PC-3 (cell line): ENCODE measurements around the gene TECRL. TPM values are rescaled to one million over a fixed set of nuclear protein-coding genes. Genes with fewer than 3 reads are reported as not detected.

Experiments used
- ATAC-seq: fragments of 200-7000 bp; cut with Tn5 transposase; 2 replicates; pipeline ENCODE4 v1.9.1; 2020; ENCODE audit warnings: mild to moderate bottlenecking, moderate library complexity
- BruUV-seq: library from RNA; stranded (reverse); fragments of 400-500 nt; replicated peaks from 2 replicates; lab custom pipeline; 2021; lab: Mats Ljungman, UMichigan
- CTCF ChIA-PET: fragments of 300-600 bp; sonication (Branson Sonifier 250); formaldehyde crosslinking; loops from one replicate; lab custom pipeline; 2022; ENCODE audit warnings: antibody characterized with exemption; lab: Charles Lee
- POLR2A ChIA-PET: fragments of 300-600 bp; sonication (Branson Sonifier 250); formaldehyde crosslinking; loops from one replicate; lab custom pipeline; 2022; ENCODE audit warnings: antibody characterized with exemption; ENCODE audit not compliant: unreplicated experiment; lab: Charles Lee
- DNase-seq: peaks from one replicate; pipeline ENCODE4 v3.0.0-alpha.2; 2015
- H2AFZ ChIP-seq: fragments of 300-600 bp; sonication (generic); 2 replicates; pipeline ENCODE4 v1.6.0; 2016; ENCODE audit warnings: antibody characterized with exemption, low read length
- H3F3A ChIP-seq: fragments of 300-600 bp; sonication (generic); one replicate; pipeline ENCODE4 v1.6.0; 2017; ENCODE audit warnings: antibody characterized with exemption, low read length, control low read depth, mild to moderate bottlenecking; ENCODE audit not compliant: unreplicated experiment
- H3K27ac ChIP-seq: fragments of 300-600 bp; sonication (generic); 2 replicates; pipeline ENCODE4 v1.5.1; 2016; ENCODE audit warnings: mild to moderate bottlenecking, low read length
- H3K27me3 ChIP-seq: fragments of 300-600 bp; sonication (generic); 2 replicates; pipeline ENCODE4 v1.6.1; 2016; ENCODE audit warnings: low read length, mixed read lengths
- H3K36me3 ChIP-seq: fragments of 300-600 bp; sonication (generic); 2 replicates; pipeline ENCODE4 v1.6.1; 2016; ENCODE audit warnings: low read depth, mixed run types, low read length, mixed read lengths
- H3K4me1 ChIP-seq: fragments of 300-600 bp; sonication (generic); 2 replicates; pipeline ENCODE4 v1.5.1; 2016; ENCODE audit warnings: low read length; ENCODE audit not compliant: insufficient read depth
- H3K4me2 ChIP-seq: fragments of 300-600 bp; sonication (generic); 2 replicates; pipeline ENCODE4 v1.6.0; 2016; ENCODE audit warnings: low read length
- H3K4me3 ChIP-seq: fragments of 300-600 bp; sonication (generic); 2 replicates; pipeline ENCODE4 v1.5.1; 2016; ENCODE audit warnings: mild to moderate bottlenecking, low read length, mixed read lengths
- H3K79me2 ChIP-seq: fragments of 300-600 bp; sonication (generic); 2 replicates; pipeline ENCODE4 v1.6.1; 2017; ENCODE audit warnings: low read length, mixed read lengths
- H3K9ac ChIP-seq: fragments of 300-600 bp; sonication (generic); 2 replicates; pipeline ENCODE4 v1.6.0; 2016; ENCODE audit warnings: mild to moderate bottlenecking, low read length
- H3K9me2 ChIP-seq: fragments of 300-600 bp; sonication (generic); replicated peaks from 2 replicates; pipeline ENCODE4 v1.6.1; 2016; ENCODE audit warnings: mixed run types, low read length, mixed read lengths
- H3K9me3 ChIP-seq: fragments of 300-600 bp; sonication (generic); 2 replicates; pipeline ENCODE4 v1.6.1; 2016; ENCODE audit warnings: low read length, mixed read lengths
- H4K20me1 ChIP-seq: fragments of 300-600 bp; sonication (generic); 2 replicates; pipeline ENCODE4 v1.6.1; 2016; ENCODE audit warnings: low read length, mixed read lengths
- EZH2 ChIP-seq: fragments of 300-600 bp; sonication (generic); IDR thresholded peaks from one replicate; pipeline ENCODE4 v1.6.1; 2017; ENCODE audit warnings: antibody characterized with exemption, mild to moderate bottlenecking, low read length; ENCODE audit not compliant: unreplicated experiment
- EZH2phosphoT487 ChIP-seq: fragments of 300-600 bp; sonication (generic); IDR thresholded peaks from 2 replicates; pipeline ENCODE4 v1.6.1; 2018; ENCODE audit warnings: mild to moderate bottlenecking, antibody characterized with exemption, low read length, borderline replicate concordance
- intact Hi-C: fragments of 100-400 bp; cut with micrococcal nuclease; formaldehyde crosslinking; loops from 2 replicates; pipeline ENCODE4 v1.9.0; 2023
- total RNA-seq: library from RNA; depleted of rRNA; stranded (reverse); fragments of >200 nt; gene quantifications from 2 replicates; pipeline ENCODE4 v1.2.3, GENCODE V29; 2014
- TF ChIP-seq, protein P1 (sequence below): fragments of 300-600 bp; sonication (generic); conservative IDR thresholded peaks from 2 replicates; pipeline ENCODE4 v1.5.1; 2017; ENCODE audit warnings: antibody characterized with exemption, low read depth, mild to moderate bottlenecking, low read length

Gene TECRL
- total RNA-seq, 1 experiment from 2014 or later, result not detected

- ChIA-PET CTCF (no interaction called here), POLR2A (no interaction called here)
- H3F3A ChIP-seq, result no peaks in the 10 kb centered on the region
- no peak overlapping the region for H3K4me2 ChIP-seq
- no peaks in the 10 kb centered on the region for H4K20me1 ChIP-seq
- no TSS peak for BruUV-seq
- H3K79me2 ChIP-seq, result no peaks in the 10 kb centered on the region
- no peaks in the 10 kb centered on the region for H3K9me2 ChIP-seq
- no peak for DNase-seq
- ATAC-seq, result no peak
- intact Hi-C loops, result no loop called here
- H2AFZ ChIP-seq, result no peak overlapping the region
- TF ChIP-seq EZH2, result no peak
- TF ChIP-seq, protein P1, sequence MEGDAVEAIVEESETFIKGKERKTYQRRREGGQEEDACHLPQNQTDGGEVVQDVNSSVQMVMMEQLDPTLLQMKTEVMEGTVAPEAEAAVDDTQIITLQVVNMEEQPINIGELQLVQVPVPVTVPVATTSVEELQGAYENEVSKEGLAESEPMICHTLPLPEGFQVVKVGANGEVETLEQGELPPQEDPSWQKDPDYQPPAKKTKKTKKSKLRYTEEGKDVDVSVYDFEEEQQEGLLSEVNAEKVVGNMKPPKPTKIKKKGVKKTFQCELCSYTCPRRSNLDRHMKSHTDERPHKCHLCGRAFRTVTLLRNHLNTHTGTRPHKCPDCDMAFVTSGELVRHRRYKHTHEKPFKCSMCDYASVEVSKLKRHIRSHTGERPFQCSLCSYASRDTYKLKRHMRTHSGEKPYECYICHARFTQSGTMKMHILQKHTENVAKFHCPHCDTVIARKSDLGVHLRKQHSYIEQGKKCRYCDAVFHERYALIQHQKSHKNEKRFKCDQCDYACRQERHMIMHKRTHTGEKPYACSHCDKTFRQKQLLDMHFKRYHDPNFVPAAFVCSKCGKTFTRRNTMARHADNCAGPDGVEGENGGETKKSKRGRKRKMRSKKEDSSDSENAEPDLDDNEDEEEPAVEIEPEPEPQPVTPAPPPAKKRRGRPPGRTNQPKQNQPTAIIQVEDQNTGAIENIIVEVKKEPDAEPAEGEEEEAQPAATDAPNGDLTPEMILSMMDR, result no peak
- no peak for TF ChIP-seq EZH2phosphoT487
- H3K27ac ChIP-seq, result no peak overlapping the region
- H3K4me3 ChIP-seq, result no peak overlapping the region
- no peak overlapping the region for H3K9ac ChIP-seq
- H3K27me3 ChIP-seq, result no peaks in the 10 kb centered on the region
- no peaks in the 10 kb centered on the region for H3K36me3 ChIP-seq
- no peaks in the 10 kb centered on the region for H3K9me3 ChIP-seq
- H3K4me1 ChIP-seq, result no peaks in the 10 kb centered on the region
These were observed 21.0 kb downstream of the TECRL start for GRCh38 chr4:64388252-64388651.

- intact Hi-C loops, result no loop called here
- H3K9ac ChIP-seq, result no peak overlapping the region
- BruUV-seq, result no TSS peak
- H3K4me1 ChIP-seq, result no peaks in the 10 kb centered on the region
- no peaks in the 10 kb centered on the region for H3F3A ChIP-seq
- no peaks in the 10 kb centered on the region for H3K79me2 ChIP-seq
- CTCF ChIA-PET, result no interaction called here
- ATAC-seq, result no peak
- H3K36me3 ChIP-seq, result no peaks in the 10 kb centered on the region
- no peak overlapping the region for H2AFZ ChIP-seq
- no peaks in the 10 kb centered on the region for H3K27me3 ChIP-seq
- DNase-seq, result no peak
- no peak overlapping the region for H3K4me2 ChIP-seq
- no peaks in the 10 kb centered on the region for H3K9me3 ChIP-seq
- H3K4me3 ChIP-seq, result no peak overlapping the region
- no peaks in the 10 kb centered on the region for H4K20me1 ChIP-seq
- H3K9me2 ChIP-seq, result no peaks in the 10 kb centered on the region
- TF ChIP-seq, protein P1, result no peak
- no peak for TF ChIP-seq EZH2phosphoT487
- TF ChIP-seq EZH2, result no peak
- POLR2A ChIA-PET, result no interaction called here
- no peak overlapping the region for H3K27ac ChIP-seq
These were observed 24.0 kb downstream of the TECRL start for GRCh38 chr4:64385220-64385619.

GRCh38 chr4:64384237-64385203 lies 24.7 kb downstream of the TECRL start:
- Histone ChIP-seq H3K4me3 (no peak overlapping the region), H3K27ac (no peak overlapping the region), H3K9me3 (no peaks in the 10 kb centered on the region), H4K20me1 (no peaks in the 10 kb centered on the region), H3K9me2 (no peaks in the 10 kb centered on the region), H3K79me2 (no peaks in the 10 kb centered on the region), H3K9ac (no peak overlapping the region), H3K4me2 (no peak overlapping the region), H3K27me3 (no peaks in the 10 kb centered on the region), H2AFZ (no peak overlapping the region), H3K4me1 (no peaks in the 10 kb centered on the region), H3F3A (no peaks in the 10 kb centered on the region), H3K36me3 (no peaks in the 10 kb centered on the region)
- intact Hi-C loops, result no loop called here
- no peak for TF ChIP-seq EZH2
- TF ChIP-seq EZH2phosphoT487, result no peak
- TF ChIP-seq, protein P1, result no peak
- ChIA-PET POLR2A (no interaction called here), CTCF (no interaction called here)
- ATAC-seq, result no peak
- no TSS peak for BruUV-seq
- no peak for DNase-seq
